Loucy (cell line): Measurements from ENCODE around the gene SNTA1.
"Not testable (repeated sequence)": the region's sequence is repeated elsewhere in the genome, so short reads cannot be mapped to it uniquely, and the experiment has no call there.

Source experiments
- H2AFZ ChIP-seq: fragments of 200-600 bp; sonication (generic); 2 replicates; pipeline ENCODE4 v1.6.0; 2016; ENCODE audit warnings: antibody characterized with exemption, mild to moderate bottlenecking, low read length, moderate library complexity
- H3F3A ChIP-seq: fragments of 200-600 bp; 2 replicates; pipeline ENCODE4 v1.6.0; 2016; ENCODE audit warnings: antibody characterized with exemption, low read depth, mild to moderate bottlenecking
- H3K27me3 ChIP-seq: fragments of 200-600 bp; sonication (generic); 2 replicates; pipeline ENCODE4 v1.6.1; 2014; ENCODE audit warnings: low read length, mild to moderate bottlenecking; ENCODE audit not compliant: insufficient read depth, poor library complexity, severe bottlenecking
- H3K36me3 ChIP-seq: fragments of 200-600 bp; sonication (generic); 2 replicates; pipeline ENCODE4 v1.6.1; 2016; ENCODE audit warnings: low read length; ENCODE audit not compliant: insufficient read depth
- H3K4me1 ChIP-seq: fragments of 200-600 bp; sonication (generic); 2 replicates; pipeline ENCODE4 v1.5.1; 2014; ENCODE audit warnings: low read length, mild to moderate bottlenecking; ENCODE audit not compliant: insufficient read depth, poor library complexity, severe bottlenecking
- H3K4me2 ChIP-seq: fragments of 200-600 bp; sonication (generic); 2 replicates; pipeline ENCODE4 v1.6.0; 2014; ENCODE audit warnings: antibody characterized with exemption, low read length, low read depth, mild to moderate bottlenecking; ENCODE audit not compliant: poor library complexity, severe bottlenecking
- H3K4me3 ChIP-seq: fragments of 200-600 bp; sonication (generic); 2 replicates; pipeline ENCODE4 v1.5.1; 2014; ENCODE audit warnings: low read length, mild to moderate bottlenecking, mixed read lengths; ENCODE audit not compliant: poor library complexity, severe bottlenecking
- H3K79me2 ChIP-seq: fragments of 200-600 bp; sonication (generic); 2 replicates; pipeline ENCODE4 v1.6.1; 2014; ENCODE audit warnings: low read length; ENCODE audit not compliant: insufficient read depth
- H3K9ac ChIP-seq: fragments of 200-600 bp; sonication (generic); 2 replicates; pipeline ENCODE4 v1.6.0; 2014; ENCODE audit warnings: mild to moderate bottlenecking, low read depth, low read length, moderate library complexity; ENCODE audit not compliant: poor library complexity, severe bottlenecking
- H3K9me2 ChIP-seq: fragments of 200-600 bp; sonication (generic); replicated peaks from 2 replicates; pipeline ENCODE4 v1.6.1; 2016; ENCODE audit warnings: low read depth, low read length, mixed read lengths
- H3K9me3 ChIP-seq: fragments of 200-600 bp; sonication (generic); 2 replicates; pipeline ENCODE4 v1.6.1; 2014; ENCODE audit warnings: mild to moderate bottlenecking, antibody characterized with exemption, low read length, low read depth; ENCODE audit not compliant: insufficient read depth
- H4K20me1 ChIP-seq: fragments of 200-600 bp; sonication (generic); 2 replicates; pipeline ENCODE4 v1.6.0; 2014; ENCODE audit warnings: antibody characterized with exemption, low read length, mild to moderate bottlenecking; ENCODE audit not compliant: insufficient read depth, poor library complexity, severe bottlenecking
- EZH2phosphoT487 ChIP-seq: fragments of 200-600 bp; IDR thresholded peaks from 2 replicates; pipeline ENCODE4 v1.6.1; 2018; ENCODE audit warnings: antibody characterized with exemption, mild to moderate bottlenecking, moderate library complexity, borderline replicate concordance
- TF ChIP-seq, protein P1 (sequence below): fragments of 200-600 bp; sonication (generic); conservative IDR thresholded peaks from 2 replicates; pipeline ENCODE4 v1.5.1; 2014; ENCODE audit warnings: mild to moderate bottlenecking, antibody characterized with exemption, low read length

Gene SNTA1

DNA sequence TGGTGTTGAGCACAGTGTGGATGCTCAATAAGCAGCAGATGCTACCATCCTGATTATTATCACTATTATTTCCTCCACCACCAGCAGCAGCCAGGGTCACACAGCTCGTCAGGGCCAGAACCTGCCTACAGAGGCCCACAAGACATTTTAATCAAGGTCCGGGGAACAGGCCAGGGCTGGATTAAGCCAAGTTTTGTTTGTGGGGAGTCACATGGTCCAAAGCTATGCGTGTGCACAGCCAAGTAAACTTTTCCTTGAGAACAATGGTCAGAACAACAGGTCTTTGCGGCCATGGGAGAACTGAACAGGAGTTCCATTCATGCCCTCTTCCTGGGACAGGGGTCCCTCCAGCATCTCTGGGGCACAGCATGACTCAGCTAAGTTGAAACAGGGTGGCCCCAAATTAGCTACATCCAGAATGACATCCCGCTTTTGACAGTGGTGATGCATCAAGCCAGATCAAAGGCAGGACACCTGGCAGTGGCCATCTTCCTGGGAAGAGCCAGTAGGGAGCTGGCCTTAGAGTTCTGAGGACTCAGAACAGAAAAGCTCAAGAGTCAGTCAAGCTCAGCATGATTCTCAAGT is 11.7 kb downstream of the SNTA1 start:
- no peaks in the 10 kb centered on the region for H3F3A ChIP-seq
- H2AFZ ChIP-seq: no peak overlapping the region
- no peaks in the 10 kb centered on the region for H3K9me2 ChIP-seq
- TF ChIP-seq EZH2phosphoT487: no peak
- TF ChIP-seq, protein P1, sequence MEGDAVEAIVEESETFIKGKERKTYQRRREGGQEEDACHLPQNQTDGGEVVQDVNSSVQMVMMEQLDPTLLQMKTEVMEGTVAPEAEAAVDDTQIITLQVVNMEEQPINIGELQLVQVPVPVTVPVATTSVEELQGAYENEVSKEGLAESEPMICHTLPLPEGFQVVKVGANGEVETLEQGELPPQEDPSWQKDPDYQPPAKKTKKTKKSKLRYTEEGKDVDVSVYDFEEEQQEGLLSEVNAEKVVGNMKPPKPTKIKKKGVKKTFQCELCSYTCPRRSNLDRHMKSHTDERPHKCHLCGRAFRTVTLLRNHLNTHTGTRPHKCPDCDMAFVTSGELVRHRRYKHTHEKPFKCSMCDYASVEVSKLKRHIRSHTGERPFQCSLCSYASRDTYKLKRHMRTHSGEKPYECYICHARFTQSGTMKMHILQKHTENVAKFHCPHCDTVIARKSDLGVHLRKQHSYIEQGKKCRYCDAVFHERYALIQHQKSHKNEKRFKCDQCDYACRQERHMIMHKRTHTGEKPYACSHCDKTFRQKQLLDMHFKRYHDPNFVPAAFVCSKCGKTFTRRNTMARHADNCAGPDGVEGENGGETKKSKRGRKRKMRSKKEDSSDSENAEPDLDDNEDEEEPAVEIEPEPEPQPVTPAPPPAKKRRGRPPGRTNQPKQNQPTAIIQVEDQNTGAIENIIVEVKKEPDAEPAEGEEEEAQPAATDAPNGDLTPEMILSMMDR: no peak
- no peaks in the 10 kb centered on the region for H3K9me3 ChIP-seq
- no peaks in the 10 kb centered on the region for H3K79me2 ChIP-seq
- no peaks in the 10 kb centered on the region for H4K20me1 ChIP-seq
- H3K27me3 ChIP-seq: no peaks in the 10 kb centered on the region
- no peak overlapping the region for H3K4me3 ChIP-seq
- H3K4me2 ChIP-seq: no peak overlapping the region
- no peak overlapping the region for H3K9ac ChIP-seq
- no peaks in the 10 kb centered on the region for H3K36me3 ChIP-seq
- no peaks in the 10 kb centered on the region for H3K4me1 ChIP-seq

GRCh38 chr20:33423875-33424274 is 19.7 kb downstream of the SNTA1 start:
- not testable (repeated sequence) for H3K4me1 ChIP-seq, H3K4me3 ChIP-seq, H3K9ac ChIP-seq, H3K4me2 ChIP-seq, H3F3A ChIP-seq, H4K20me1 ChIP-seq, H3K27me3 ChIP-seq, H3K9me3 ChIP-seq, H3K36me3 ChIP-seq, H2AFZ ChIP-seq, H3K79me2 ChIP-seq, H3K9me2 ChIP-seq

GRCh38 chr20:33423141-33423834 is 20.3 kb downstream of the SNTA1 start:
- no peak overlapping the region for H3K4me3 ChIP-seq
- H3K36me3 ChIP-seq: no peaks in the 10 kb centered on the region
- H3F3A ChIP-seq: no peaks in the 10 kb centered on the region
- H3K79me2 ChIP-seq: no peaks in the 10 kb centered on the region
- TF ChIP-seq, protein P1: no peak
- TF ChIP-seq EZH2phosphoT487: no peak
- no peak overlapping the region for H2AFZ ChIP-seq
- H3K9ac ChIP-seq: no peak overlapping the region
- no peaks in the 10 kb centered on the region for H3K27me3 ChIP-seq
- no peak overlapping the region for H3K4me2 ChIP-seq
- no peaks in the 10 kb centered on the region for H3K9me3 ChIP-seq
- H3K4me1 ChIP-seq: no peaks in the 10 kb centered on the region
- no peaks in the 10 kb centered on the region for H3K9me2 ChIP-seq
- no peaks in the 10 kb centered on the region for H4K20me1 ChIP-seq
